GM12872 (cell line): ENCODE data around the gene GPR183.

Source experiments
- TF ChIP-seq, protein P1 (sequence below): IDR thresholded peaks from 3 replicates; pipeline ENCODE4 v1.5.1; 2011; ENCODE audit warnings: low read depth, mild to moderate bottlenecking, low read length, moderate library complexity; ENCODE audit not compliant: insufficient read depth

The GPR183 gene

DNA sequence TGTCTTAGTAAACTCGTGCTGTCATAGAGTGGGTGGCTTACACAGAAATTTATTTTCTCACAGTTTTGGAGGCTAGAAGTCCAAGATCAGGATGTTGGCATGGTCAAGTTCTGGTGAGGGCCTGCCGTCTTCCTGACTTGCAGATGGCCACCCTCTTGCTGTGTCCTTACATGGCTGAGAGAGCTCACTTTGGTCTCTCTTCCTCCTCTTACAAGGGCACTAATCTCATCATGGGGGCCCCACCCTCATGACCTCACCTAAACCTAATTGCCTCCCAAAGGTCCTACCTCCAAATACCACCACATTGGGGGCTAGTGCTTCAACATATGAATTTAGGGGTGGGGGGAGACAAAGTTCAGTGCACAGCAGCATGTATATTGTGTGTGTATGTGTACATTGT lies 34.7 kb downstream of the GPR183 start:
- TF ChIP-seq, protein P1, sequence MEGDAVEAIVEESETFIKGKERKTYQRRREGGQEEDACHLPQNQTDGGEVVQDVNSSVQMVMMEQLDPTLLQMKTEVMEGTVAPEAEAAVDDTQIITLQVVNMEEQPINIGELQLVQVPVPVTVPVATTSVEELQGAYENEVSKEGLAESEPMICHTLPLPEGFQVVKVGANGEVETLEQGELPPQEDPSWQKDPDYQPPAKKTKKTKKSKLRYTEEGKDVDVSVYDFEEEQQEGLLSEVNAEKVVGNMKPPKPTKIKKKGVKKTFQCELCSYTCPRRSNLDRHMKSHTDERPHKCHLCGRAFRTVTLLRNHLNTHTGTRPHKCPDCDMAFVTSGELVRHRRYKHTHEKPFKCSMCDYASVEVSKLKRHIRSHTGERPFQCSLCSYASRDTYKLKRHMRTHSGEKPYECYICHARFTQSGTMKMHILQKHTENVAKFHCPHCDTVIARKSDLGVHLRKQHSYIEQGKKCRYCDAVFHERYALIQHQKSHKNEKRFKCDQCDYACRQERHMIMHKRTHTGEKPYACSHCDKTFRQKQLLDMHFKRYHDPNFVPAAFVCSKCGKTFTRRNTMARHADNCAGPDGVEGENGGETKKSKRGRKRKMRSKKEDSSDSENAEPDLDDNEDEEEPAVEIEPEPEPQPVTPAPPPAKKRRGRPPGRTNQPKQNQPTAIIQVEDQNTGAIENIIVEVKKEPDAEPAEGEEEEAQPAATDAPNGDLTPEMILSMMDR = no peak

DNA sequence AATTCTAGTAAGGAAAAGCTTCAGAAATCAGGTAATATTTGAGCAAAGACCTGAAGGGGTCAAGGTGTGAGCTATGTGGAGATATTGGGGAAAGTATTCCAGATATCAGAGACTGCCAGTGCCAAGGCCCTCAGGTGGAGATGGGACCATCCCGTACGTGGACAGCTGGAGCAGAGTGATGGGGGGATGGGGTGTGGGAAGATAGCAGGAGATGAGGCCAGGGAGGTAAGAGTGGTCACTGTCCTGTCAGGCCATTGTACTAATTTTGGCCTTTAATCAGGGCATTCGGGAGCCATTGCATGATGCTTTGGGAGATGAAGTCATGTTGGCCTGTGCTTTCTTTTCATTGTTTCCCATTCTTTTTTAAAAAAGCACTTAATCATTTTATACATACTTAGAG lies 36.0 kb downstream of the GPR183 start:
- TF ChIP-seq, protein P1 = no peak

DNA sequence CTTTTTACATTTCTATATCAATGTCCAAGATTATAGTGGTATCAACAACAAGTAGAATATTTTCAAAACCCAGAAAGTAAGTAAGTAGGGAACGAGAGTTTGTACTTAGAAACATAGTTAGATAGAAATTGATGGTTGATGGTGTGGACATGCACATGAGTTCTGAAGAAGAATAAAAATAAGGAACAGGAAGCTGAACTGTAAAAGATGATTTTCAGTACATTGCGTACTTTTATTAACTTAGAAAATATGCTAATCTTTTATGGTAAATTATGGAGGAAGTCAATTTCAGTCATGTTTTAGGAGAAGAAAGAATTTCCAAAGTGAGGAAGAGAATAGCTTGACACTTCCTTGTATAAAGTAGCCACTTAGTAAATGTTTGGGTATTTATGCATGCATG lies 36.7 kb downstream of the GPR183 start:
- TF ChIP-seq, protein P1 = no peak

DNA sequence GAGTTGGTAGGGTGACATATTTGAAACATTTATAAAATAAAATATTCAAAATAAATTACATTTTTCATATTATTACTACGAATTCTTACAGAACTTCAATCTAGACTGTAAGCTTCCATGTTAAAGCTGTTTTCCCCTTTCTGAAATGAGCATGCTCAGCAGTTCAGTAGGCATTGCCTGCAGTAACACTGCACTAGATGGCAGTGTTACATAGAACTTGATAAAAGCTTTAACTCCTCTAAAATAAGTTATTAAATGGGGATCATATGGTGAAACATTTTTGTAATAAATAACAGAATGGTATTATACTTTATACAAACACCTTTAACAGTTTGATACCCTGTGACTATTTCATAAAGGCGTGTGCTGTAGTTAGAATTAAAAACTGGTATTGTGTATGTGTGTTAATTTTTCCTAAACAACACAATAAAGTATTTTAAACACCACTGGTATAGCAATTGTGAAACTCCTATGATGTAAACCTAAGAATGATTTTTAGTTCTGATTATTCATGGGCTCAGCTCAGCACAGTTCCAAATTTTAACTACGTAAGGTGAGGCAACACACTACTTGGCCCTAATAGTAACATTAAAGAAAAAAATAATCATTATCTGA lies 37.5 kb downstream of the GPR183 start:
- TF ChIP-seq, protein P1 = peak; percentile 64

DNA sequence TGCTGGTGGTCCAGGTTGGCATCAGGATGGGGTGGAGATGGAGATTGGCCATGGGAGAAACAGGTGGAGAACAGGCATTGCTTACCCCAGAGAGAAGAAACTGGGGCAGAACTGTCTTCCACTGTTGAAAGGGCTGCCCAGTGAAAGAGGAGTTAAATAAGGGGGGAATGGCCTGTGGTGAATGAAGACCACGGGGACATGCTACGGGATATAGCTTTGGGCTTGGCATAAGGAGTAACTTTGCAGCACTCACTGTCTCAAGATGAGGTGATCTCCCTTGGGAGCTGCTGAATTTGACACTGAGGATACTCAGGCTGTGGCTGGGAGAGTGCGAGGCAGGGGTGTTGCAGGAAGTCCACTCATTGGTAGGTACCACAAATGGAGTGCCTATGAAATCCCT lies 38.4 kb downstream of the GPR183 start:
- TF ChIP-seq, protein P1 = no peak

DNA sequence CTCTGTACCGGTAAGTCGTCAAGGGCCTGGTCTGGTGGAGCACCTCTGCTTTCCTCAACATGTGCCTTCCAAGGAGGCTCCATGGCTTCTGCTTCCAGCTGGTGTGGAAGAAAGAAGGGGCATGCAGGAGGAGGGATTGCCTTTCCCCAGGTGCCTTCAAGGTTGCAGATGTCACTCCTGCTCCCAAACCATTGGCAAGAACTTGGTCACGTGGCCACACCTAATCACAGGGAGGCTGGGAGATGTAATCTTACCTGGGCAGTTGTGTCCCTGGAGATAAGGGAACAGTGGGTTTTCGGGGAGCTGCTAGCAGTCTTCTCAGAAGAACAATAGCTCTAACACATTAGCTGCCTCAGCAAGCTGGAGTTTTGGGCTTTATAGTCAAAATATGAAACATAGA lies 39.3 kb downstream of the GPR183 start:
- TF ChIP-seq, protein P1 = no peak

DNA sequence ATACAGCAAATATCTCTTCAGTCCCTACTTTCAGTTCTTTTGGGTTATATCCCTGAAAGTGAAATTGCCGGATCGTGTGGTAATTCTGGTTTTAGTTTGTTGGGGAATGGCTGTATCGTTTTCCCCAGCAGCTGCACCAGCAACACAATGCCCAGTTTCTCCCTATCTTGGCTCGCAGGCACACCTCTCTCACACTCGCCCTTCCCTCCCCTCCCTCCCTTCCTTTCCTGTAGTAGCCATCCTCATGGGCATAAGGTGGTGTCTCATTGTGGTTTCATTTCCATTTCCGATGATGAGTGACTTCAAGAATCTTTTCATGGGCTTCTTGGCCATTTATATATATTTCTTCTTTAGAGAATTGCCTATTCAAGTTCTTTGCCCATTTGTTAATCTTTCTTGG lies 40.4 kb downstream of the GPR183 start:
- TF ChIP-seq, protein P1 = no peak
